HG03159 (cell line): ENCODE results near the gene RAPGEF6.
A peak's percentile ranks its signal among the peaks of the same experiment; 100 is the strongest.
"Not testable (repeated sequence)": the region's sequence is repeated elsewhere in the genome, so short reads cannot be mapped to it uniquely, and the experiment has no call there.

ENCODE experiments used
- ATAC-seq: cut with Tn5 transposase; IDR thresholded peaks from one replicate; pipeline ENCODE4 v1.9.1; 2021; ENCODE audit warnings: mild to moderate bottlenecking, moderate library complexity; ENCODE audit not compliant: unreplicated experiment

RAPGEF6 gene

DNA sequence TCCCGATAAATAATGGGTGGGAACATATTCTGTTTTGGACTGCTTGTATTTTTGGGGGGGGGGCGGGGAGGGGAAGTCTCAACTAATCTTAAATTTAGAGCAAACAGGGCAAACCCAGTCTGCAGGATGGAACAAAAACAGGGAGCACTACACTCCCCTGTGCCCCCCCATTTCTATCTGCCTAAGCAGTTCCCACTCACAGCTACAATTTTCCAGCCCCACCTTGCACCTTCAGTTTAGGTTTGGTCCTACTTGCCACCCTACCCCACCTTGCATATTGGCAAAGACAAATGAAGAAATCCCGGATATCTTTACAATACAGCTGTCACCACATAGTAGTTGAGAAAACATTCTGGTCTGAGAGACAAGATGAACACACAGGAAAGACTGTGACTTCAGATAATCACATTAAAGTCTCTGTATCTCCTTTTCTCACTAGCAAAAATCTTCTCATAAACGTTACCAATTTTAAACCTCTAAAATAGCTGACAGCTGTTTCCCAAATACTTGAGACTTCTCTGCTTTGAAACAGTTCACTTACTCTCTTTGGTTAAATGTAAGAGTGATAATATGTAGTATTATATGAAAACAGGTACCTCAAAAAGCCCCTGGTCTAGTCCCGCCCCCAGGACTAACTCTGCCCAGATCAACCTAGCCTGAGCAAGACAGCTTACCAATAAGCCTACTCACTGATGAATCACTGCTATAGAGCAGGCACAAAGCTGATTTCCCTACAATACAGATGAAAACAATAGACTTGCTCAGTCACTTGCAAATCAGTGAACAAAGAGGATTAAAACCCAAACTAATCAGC lies 5.2 kb upstream of the RAPGEF6 start:
- ATAC-seq: peak; percentile 54

DNA sequence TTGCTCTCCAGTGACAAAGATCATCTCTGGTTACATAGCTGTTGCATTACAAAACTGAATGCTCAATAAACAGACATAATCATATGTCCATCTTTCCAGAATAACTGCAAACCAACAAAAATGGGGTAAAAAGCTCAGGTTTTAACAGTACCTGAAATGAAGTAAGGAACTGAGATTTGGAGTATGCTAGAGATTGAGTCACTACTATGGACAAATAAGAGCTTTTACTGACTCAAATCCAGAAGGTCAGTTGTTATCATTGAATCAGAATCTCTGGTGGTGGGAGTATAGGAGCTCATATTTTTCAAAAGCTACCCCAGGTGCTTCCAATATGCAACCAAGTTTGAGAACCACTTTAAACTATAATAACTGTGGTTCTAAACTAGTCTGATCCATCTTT lies 4.1 kb upstream of the RAPGEF6 start:
- no peak for ATAC-seq

DNA sequence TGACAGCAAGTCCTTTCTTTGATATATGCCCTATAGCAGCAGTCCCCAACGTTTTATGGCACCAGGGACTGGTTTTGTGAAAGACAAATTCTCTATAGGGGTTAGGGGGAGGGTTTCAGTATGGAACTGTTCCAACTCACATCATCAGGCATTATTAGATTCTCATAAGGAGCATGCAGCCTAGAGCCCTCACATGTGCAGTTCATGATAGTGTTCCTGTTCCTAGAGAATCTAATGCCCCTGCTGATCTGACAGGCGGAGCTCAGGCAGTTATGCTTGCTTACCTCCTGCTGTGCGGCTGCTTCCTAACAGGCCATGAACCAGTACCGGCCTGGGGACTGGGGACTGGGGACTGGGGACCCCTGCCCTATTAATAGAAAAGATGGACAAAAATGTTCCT lies 2.7 kb upstream of the RAPGEF6 start:
- no peak for ATAC-seq

DNA sequence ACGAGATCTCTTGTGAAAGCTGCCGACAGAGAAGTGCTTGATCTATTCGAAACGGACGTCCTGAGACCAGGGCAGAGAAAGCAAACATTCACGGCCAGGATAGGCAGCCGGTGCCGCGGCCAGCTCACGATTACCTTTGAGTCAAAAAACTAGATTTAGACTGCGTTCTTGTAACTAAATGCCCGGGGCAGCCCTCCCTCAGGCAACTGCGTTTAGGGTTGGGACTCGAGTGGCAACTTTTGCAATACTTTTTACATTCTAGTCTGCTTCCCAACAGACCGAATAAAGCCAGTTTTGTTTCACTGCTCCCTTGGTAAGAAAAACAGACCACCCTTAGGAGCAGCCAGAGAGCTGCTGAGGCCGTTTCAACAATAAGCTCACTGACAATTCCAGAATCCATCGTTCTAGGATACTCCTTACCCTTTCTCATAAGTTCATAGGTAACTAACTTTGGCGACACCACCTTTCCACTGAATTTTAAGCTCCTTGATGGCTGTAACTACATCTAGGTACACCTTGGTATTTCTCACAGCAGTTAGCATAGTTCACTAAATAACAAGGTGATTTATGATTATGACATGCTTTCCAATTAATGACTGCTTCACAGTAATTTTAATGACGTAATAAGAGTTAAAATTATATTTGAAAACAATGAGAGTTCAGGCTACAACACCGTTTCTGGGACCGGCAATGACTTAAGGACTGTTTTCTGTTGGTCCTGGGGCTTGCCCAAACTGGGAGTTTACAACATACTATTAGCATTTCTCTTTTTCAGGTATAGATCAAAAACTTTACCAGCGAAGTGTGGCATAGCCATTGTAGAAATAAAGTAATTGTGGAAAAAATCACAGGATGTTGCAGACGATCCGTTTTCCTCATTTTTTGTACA lies 899 bp upstream of the RAPGEF6 start:
- no peak for ATAC-seq

DNA sequence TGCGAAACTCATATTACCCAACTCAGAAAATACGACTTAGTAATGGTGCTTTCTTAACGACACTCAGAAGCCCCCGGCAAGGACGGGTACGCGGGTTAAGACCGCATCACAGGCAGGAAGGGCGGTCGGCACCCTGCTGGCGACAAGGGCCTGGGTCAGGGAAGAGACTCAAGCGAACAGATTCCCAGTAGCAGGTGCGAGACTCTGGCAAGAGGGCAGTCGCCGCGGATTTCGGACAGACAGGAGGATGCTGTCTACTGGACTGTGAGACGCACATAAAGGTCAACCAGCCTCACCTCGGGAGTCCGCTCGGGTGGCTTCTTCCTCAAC lies 398 bp downstream of the RAPGEF6 start:
- peak; percentile 33 for ATAC-seq

DNA sequence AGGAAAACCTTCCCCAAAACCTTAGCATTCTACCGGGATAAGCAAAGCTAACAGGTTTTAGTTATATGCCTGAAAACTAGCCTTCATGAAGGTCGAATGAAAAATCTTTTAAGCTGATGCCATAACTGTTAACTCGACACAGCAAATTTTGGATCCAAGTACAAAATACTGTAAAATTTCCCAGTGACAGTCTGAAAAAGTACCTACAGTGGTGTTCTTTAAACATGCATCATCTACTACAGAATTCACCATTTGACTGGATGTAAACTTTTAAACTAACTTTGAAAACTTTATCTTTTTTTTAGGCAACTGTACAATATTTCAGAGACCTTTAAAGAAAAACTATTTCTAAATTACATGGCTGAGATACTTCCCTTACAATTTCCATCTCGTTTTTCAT lies 791 bp downstream of the RAPGEF6 start:
- no peak for ATAC-seq

DNA sequence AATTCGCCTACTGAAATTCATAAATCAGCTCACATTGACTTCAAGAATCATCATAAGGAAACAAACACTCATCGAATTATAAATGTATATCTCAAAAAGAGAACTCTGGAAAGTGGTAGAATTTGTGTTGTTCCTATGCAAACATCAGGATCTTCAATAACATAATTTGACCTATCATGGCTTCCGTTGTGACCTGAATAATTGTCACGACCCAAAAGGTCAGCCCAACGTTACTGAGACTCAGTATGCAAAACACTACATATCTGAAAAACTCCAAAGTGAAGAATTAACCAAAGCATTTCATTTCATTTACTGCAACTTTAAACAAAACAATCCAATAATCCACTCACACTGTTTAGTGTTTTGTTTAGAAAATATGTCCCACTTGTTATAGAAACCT lies 1.2 kb downstream of the RAPGEF6 start:
- no peak for ATAC-seq

DNA sequence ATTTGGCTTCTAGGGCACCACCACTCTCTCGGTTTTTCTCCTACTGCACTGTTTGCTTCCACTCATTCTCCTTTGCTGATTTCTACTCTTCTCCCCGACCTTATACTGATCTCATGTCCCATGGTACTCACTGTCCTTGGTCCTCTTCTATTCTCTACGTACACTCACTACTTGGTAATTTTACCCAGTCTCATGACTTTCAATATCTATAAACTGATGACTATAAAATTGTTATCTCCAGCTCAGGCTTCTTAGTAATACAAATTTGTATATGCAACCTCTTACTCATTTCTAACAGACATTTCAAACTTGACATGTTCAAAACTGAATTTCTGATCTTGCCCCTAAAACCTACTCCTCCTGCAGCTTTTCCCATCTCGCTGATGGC lies 4.1 kb downstream of the RAPGEF6 start:
- ATAC-seq: no peak

DNA sequence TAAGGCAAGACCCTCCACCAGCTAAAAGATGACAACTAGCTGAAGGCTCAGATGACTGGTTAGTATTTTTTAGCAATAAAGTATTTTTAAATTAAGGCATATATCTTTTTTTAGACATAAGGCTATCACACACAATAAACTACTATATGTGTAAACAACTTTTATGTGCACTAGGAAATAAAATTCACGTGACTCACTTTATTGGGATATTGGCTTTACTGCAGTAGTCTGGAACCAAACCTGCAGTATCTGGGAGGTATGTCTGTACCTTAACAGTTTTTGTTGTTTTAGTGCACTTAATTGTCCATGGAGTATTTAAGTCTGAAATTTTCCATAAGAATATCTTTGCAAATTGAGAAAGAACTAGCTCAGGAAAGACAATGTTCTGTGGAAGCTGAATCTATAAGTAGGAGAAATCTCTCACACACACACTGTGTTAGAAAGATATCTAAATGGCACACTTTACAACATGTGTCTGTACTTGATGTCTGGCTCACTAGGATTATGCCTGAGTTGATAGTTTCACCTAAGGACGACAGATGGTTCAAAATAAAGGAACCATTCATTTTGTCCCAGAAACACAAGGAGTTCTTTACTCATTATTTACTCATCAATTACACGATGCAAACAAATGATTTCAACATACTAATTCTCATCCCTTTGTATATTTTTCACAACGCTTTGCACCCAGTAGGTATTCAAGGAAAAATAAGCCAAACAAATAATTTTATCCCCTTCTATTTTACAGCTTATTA lies 4.6 kb downstream of the RAPGEF6 start:
- ATAC-seq: no peak

DNA sequence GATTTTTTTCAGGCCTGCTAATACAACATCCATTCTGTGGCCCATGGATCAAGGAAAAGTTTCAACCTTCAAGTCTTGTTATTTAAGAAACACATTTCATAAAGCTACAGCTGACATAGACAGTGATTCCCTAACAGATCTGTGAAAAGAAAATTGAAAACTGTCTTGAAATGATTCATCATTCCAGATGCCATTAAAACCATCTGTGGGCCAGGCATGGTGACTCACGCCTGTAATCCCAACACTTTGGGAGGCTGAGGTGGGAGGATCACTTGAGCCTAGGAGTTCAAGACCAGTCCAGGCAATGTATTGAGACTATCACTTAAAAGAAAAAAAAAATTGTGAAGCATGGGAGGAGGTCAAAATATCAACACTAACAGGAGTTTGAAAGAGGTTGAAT lies 6.0 kb downstream of the RAPGEF6 start:
- no peak for ATAC-seq

DNA sequence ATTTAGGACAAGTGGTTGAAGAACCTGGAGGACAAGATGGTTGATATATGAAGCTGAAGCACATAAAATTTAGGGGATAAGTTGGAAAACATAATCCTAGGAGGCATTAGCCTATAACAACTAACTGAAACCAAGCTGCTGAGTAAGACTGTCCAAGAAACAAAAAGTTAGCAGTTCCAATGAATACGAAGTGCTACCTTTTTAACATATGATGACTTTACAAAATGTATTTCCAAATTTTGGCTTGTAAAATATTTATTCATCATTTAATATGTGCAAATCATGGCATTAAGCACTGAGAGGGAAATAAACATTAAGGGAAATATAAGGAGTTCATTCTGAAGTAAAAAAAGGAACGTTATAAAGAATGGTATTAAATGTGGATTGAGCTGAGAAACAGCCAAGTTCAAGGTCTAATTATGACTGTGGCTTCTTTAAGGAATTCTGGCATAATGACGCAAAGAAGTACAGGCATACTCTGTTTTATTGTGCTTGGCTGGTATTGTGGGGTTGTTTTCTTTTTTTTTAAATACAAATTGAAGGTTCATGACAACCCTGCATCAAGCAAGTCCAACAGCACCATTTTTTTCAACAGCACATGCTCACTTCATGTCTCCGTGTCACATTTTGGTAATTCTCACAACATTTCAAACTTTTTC lies 7.7 kb downstream of the RAPGEF6 start:
- no peak for ATAC-seq

DNA sequence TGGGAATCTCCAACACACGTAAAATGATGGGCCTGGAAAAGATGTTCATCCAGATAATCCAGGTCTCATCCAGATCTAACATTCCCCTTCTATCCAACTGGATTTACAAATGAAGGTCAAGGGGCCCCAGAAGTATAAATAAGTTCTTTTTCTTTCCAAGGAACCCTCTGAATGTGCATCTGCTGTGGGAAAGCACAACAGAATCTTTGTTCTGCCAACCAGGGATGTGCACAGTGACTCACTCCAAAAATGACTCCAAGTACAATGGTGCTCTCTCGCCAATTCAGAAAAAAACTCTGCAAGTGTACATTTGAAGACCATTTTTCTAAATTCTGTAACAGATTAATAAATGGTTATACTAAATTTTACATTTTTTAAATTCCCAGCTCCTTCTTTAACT lies 12.4 kb downstream of the RAPGEF6 start:
- no peak for ATAC-seq

DNA sequence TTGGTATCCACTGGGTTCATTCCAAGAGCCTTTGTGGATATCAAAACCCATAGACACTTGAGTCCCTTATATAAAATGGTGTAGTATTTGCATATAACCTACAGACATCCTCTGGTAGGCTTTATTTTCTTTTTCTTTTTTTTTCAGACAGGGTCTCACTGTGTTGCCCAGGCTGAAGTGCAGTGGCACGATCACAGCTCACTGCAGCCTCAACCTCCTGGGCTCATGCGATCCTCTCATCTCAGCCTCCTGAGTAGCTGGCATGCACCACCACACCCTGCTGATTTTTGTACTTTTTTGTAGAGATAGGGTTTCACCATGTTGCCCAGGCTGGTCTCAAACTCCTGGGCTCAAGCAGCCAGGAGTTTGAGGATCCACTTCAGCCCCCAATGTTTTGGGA lies 13.9 kb downstream of the RAPGEF6 start:
- ATAC-seq: not testable (repeated sequence)

DNA sequence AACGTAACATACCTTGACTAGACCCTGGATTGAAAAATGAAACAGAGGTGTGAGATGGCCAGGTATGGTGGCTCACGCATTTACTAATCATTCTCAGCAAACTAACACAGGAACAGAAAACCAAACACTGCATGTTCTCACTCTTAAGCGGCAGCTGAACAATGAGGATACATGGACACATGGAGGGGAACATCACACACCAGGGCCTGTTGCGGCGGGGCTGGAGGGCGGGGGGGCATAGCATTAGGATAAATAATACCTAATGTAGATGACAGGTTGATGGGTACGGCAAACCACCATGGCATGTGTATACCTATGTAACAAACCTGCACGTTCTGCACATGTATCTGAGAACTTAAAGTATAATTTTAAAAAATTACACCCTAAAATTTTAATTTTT lies 15.9 kb downstream of the RAPGEF6 start:
- no peak for ATAC-seq

DNA sequence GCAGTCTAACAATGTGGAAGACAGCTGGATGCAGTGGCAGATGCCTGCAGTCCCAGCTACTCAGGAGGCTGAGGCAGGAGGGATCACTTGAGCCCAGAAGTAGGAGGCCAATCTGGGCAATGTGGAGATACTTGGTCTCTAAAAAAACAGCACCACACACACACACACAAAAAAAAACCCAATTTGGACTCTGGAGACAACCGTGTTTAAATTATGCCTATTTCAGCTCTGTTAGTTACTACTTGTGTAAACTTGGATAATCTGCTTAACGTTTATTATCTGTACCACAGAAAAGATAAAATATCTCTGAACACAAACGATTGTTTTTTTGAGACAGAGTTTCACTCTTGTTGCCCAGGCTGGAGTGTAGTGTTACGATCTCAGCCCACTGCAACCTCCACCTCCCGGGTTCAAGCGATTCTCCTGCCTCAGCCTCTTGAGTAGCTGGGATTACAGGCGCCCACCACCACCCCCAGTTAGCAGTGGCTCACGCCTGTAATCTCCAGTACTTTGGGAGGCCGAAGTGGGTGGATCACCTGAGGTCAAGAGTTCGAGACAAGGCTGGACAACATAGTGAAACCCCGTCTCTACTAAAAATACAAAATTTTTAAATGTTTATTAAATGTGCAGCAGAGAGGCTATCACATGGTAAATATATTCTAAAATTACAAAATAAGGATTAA lies 17.7 kb downstream of the RAPGEF6 start:
- ATAC-seq: no peak

DNA sequence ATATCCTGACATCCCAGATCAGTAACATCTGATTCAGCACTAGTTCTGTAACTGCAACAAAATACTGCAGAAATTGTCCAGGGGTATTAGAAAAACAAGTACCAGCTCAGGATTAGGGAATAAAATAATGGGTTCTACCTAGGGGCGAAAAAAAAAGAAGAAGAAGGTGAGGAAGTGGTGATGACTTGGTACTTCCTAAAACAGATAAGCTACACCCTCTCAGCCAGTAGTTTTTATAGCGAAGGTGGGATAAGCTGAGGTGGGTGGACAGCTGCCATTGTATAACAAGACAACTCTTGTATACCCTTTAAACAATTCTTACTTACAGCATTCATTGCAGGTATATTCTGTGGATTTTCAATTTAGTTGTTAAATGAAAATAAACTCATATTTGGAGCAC lies 19.1 kb downstream of the RAPGEF6 start:
- ATAC-seq: no peak

DNA sequence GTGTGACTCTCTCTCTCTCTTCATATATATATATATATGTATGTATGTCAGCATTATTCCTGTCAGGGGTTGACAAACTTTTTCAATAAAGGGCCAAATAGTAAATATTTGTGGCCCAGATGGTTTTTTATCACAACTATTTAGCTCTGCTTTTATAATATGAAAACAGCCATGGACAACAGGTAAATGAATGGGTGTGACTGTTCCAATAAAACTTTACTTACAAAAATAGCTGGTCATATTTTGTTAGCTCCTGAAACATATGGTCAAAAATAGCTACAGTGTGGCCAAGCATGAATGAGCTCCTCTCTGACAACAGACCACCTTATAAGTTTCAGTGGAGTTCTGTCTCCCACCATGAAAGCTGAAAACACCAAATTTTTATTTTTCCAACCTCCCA lies 21.6 kb downstream of the RAPGEF6 start:
- no peak for ATAC-seq

DNA sequence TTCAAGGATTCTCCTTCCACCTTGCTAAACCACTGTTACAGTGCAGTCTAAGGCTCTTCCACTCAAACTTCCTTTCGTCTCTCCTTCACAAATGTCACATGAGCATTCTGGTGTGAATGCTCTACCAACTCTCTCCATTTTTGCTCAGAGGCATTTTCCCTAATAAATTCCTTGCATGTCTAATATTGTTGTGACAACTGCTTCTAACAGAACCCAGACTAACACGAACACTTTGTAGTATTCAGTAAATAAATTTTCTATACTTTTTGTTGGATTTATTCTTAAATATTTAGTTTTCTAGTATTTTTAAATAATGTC lies 24.0 kb downstream of the RAPGEF6 start:
- no peak for ATAC-seq

DNA sequence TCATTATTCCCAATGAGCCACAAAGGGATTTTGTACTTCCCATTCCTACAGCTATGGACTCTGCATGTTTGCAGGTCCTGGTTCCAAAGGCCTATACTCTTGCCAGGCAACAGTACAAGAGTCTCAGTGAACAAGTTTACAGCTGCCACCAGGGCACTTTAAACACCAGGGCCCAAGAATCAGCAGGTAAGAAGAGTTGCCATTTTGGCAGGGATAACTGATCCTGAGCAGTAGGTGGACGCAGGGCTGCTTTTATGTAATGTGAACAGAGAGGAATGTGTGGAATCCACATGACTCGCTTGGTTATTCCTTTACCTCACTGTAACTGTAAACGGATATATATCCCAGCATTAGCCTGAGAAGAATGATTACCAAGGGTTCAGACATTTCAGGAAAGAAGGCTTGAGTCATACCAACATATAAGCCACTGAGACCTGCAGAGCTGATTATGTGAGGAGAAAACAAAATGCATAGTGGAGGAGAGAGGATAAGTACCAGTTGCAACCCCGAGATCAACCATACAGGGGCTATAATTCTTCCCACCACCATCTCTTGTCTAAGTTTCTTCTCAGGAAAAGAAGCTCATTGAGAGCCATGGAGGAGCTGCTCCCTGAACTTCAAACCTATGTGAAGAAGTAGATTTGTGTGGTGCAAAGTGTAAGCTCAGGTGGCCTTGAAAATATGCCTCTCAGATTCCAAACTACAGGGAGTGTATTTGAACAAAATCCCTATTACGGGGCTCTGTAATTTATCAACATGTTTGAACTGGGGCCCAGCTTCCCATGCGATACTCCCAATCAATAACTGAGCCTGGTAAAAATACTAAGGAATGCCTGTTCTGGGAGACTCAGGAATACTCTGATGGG lies 24.6 kb downstream of the RAPGEF6 start:
- no peak for ATAC-seq

DNA sequence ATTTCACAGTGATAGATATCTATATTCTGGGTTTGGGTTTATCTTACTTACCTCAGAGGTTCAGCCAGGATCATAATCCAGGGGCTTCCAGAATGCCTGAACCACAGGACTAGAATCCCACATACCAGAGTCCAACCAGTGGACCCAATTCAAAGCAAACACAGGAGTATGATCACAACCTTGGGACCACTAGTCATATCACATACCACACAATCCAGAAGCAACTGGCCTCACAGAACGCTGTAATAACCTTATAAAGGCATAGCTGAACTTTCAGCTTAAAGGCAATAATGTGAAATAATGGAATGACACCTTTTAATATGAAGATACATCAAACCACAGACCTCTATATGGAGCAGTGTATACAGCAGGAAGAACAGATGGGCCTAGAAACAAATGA lies 25.3 kb downstream of the RAPGEF6 start:
- no peak for ATAC-seq
